GM18505 (cell line): ENCODE measurements around the gene CPVL.

Experiments used
- ATAC-seq: cut with Tn5 transposase; IDR thresholded peaks from one replicate; pipeline ENCODE4 v1.9.1; 2021; ENCODE audit not compliant: unreplicated experiment
- POLR2A ChIP-seq: IDR thresholded peaks from 4 replicates; pipeline ENCODE4 v1.6.1; 2011; ENCODE audit warnings: borderline replicate concordance; ENCODE audit not compliant: insufficient read depth, insufficient read length; ENCODE audit errors: extremely low read depth

CPVL gene

DNA sequence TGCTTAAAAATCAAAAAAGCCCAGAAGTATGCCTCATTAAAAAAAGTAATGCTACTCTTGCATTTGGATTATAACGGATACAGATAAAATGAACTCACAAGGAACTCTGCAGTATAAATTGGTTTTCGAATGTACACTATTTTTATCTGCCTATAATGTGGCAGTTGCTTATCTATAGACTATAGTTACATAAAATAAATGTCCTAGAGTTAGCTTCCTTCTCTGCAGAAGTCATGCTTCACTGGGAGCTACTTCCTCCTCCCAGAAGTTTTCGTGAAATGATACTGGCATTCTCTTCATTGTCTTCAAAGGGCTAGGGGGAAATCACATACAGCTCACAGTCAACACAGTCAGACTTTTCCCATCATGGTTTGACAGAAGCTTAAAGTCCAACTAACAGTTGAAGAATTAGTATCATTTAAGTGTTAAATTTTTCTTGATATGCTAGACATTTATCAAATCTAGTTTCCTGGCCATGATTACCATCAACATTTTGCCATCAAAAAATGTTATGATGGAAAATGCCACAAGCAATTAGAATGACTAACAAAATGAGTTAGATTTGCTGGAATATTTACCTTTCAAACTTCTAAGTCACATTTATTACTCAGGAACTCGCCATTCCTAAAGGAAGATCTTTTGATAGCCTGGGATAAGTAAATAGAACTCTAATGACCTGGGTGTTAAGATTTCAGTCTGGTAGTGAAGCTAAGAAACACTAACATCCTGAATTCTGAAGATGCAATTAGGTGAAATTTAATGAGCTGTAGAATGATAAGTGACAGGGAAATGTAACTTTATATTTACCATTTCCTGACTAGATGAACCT, 100.9 kb downstream of the CPVL start:
- no peak for TF ChIP-seq POLR2A
- no peak for ATAC-seq

DNA sequence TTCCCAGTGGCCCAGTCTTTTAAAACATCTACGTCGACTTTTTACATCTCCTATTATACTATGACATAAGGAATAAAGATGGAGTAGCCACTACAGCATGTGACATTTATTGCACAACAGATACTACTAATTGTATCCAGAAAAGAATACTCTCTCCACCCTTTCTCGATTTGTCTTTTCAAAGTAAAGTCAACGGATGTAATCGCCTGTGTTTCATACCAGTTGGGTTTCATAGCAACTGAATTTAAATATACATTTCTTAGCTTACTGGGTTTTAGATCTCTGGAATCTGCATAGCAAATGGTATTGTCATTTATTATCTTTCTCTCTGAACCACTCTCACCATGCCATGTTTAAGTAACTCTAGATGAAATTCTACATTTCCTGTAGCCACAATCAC, 101.8 kb downstream of the CPVL start:
- no peak for TF ChIP-seq POLR2A
- no peak for ATAC-seq

DNA sequence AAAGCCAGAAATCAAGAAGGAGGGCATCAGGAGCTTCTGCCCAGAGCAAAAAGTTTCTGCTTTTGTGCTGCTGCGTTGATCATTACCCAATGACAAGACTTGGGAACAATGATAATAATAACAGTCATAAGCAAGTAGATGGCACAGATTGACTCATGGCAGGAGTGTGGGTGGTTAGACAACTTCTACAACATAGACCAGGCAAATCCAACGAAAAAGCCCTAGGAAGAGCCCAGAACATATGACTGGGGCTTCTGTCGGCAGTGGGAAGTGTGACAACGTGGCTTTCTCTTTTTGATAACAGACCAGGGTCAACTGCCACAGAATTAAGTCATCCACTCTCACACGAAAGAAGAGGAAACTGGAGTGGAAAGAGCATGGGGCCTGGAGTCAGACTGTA, 102.8 kb downstream of the CPVL start:
- TF ChIP-seq POLR2A = no peak

DNA sequence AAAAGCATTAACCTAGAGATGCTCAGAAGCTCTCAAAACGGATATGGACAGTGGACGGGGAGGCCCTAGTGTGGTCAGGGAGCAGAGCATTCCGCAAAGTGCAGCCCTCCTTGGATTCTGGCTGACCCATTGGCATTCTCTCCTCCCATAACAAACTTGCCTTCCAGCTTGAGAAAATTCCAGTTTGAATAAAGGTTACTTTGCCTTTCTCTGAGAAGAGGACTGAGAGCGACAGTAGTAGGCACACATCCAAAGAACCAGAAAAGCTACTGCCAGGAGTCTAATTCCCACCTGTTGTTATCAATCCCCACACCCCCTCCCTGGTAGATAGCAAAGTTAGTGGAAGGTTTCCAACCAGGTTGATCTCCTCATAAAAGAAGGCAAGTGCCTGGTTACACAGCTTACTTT, 103.5 kb downstream of the CPVL start:
- TF ChIP-seq POLR2A = no peak
- no peak for ATAC-seq

More for the DNA sequence above, 102.8 kb downstream of the CPVL start:
- ATAC-seq = no peak

DNA sequence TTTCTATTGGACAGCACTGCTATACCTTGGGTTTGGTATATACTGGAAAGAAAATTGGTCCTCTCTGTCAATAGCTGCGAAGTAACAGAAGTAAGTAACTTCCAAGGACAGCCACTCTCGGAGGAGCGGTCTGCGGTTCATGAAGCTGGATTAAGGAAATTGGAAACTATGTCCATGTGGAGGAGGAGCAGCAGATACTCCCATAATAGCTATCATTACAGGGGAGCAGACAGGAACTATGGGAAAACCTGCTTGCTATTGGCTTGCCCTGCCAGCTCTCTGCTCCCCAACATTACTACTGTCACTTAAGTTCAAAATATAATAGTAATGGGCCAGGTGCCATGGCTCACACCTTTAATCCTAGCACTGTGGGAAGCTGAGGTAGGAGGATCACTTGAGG, 104.3 kb downstream of the CPVL start:
- ATAC-seq = no peak
- no peak for TF ChIP-seq POLR2A

DNA sequence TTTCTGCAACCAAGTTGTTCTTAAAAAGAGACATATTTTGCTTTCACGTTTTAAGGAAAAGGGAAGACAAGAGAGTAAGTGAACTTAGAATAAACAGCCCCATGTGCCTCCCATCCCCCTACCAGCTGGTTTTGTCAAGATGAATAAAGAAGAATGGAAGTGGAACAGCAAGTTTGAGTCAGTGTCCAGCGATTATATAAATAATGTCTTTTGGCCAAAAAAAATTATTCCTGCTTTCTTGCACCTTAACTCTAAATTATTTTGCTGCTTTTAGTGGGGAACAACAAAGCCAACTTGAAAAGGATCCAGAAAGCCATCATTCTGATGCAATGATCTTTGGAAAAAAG, 105.8 kb downstream of the CPVL start:
- no peak for TF ChIP-seq POLR2A

DNA sequence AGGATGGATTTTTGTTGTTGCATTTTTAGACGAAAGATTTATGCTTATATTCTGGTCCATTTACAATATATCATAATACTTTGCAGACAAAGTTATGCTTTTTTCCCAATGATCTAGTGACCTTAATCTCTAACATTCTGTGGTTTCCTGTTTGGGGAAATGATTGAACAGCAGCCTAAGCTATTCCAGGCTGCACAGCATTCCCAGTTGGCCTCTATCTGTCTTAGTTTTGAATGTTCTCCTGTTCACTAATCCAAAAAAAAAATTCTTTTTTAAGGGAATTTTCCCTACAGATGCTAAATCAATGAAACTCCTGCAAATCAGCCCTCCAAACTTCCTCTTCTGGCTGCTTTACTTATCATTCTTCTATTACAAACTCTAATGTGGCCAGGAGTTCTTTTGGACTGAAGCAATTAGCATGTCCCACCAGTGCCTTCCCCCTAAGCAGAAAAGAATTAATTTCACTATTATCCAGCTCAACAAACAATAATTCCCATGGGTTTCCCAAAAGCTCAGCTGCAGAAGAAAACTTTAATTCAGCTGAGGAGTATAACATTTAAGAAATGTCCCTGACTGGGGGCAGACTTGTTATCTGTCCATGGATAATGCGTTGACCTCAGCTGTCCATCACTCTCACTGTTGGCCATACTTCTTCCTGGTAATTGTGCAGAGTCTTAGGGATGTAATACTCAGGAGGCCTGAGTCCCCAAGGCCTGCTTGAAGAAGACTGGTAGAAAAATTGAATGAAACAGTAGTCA, 106.3 kb downstream of the CPVL start:
- no peak for ATAC-seq
- no peak for TF ChIP-seq POLR2A

More for the DNA sequence above, 105.8 kb downstream of the CPVL start:
- no peak for ATAC-seq

DNA sequence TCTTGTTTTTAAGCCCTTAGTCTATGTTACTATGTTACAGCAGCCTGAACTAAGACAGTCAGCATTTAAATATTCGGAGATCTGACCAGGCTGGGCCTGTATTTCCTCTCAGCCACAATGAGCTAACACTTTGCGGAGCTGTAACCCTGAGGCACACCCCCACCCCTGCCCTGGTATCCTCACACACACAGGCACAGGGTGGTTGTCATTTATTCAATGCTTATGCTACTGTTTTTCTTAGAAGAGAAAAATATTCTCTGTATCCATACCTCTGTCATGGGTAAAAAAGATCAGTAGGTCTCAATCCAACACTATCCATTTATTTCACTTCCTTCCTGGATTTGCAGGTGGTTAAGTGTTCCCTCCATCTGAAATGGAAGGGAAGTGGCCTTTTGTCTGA, 107.9 kb downstream of the CPVL start:
- no peak for TF ChIP-seq POLR2A
- no peak for ATAC-seq

DNA sequence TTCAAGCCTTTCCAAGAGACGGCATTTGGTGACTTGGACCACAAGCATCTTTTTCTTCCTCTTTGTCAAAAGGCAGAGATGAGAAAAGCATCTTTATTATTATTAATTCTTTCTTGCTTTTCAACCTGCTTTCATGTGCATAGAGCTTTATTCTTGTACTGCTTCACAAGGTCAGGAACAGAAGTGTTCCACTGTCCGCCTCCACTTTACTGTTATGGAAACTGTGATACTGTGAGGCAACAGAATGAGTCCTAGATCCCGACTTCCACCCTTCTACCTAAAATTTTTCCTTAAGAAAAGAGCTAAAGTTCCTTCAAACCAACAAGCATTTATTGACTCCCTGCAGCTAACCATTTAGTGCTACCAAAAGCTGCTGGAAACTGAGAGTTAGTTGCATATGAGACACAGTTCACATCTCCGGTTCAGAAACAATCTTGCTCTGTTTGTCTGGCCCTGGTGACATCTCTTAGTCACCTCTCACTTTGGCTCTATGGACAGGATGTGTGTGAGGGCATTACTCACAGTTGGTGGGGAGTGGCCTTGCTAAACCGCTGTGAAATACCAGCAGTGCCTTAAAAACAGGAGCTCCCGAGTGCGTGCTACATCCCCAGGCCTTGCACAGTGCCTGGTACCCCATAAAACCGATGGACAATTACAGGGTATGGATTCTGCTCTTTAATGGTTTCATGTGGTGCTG, 111.1 kb downstream of the CPVL start:
- no peak for ATAC-seq
- TF ChIP-seq POLR2A = no peak

DNA sequence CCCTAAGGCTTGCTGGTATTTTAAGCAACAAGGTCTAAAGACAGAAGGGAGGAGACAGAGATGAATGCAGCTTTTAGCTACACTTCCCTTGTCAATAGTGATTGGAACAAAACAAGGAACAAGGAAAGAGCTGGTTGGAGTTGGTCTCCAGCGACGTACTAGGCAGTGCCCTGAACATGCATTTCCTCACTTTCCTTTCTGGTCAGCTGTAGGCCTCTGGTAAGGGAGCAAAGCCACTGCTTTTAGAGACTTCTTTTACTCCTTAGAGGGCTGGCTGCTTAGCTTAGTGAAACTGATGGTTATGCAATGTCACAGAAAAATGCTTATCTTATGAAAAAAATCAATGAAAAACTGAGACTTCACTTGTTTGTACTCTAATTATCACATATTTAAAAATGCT, 112.8 kb downstream of the CPVL start:
- no peak for TF ChIP-seq POLR2A
- ATAC-seq = no peak

DNA sequence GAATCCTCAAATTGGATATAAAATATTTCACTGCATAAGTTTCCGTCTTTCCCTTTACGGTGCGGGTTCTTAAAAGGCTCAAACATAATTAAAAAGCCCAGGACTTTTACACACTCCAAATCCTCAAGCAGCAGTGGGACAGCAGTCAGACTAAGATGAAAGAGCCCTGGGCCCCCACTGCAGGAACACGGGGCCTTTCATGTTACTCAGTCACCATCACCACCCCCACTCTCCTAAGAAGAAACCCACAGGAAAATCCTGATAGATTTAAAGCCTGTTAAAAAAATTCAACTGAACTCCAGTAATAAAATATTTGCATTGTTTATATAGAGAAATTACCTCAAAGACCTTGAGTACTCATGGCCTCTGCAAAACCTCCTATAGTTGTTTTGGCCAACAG, 114.2 kb downstream of the CPVL start:
- ATAC-seq = no peak

DNA sequence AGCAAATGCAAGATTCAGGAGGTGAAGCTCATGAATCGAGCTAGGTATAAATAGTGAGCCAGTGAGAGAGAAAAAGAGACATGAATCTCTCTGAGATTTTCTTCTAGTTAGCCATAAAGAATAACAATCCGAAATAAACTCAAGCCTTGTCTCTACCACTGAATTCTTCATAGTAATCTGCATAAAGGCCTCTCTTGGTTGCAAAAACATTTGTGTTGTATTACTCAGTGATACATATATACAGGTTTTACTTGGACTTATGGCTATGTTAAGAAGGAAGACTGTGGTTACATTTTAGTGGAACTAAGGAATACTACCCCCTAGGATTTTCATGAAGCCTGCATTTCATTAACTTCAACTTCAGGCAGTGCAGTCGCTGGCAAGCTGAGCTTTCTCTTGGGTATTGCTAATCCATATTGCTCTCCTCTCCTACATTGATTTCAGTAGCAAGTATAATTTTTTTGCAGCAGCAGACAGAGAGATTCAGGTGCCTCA, 115.5 kb downstream of the CPVL start:
- ATAC-seq = no peak
- TF ChIP-seq POLR2A = no peak

More for the DNA sequence above, 114.2 kb downstream of the CPVL start:
- no peak for TF ChIP-seq POLR2A

DNA sequence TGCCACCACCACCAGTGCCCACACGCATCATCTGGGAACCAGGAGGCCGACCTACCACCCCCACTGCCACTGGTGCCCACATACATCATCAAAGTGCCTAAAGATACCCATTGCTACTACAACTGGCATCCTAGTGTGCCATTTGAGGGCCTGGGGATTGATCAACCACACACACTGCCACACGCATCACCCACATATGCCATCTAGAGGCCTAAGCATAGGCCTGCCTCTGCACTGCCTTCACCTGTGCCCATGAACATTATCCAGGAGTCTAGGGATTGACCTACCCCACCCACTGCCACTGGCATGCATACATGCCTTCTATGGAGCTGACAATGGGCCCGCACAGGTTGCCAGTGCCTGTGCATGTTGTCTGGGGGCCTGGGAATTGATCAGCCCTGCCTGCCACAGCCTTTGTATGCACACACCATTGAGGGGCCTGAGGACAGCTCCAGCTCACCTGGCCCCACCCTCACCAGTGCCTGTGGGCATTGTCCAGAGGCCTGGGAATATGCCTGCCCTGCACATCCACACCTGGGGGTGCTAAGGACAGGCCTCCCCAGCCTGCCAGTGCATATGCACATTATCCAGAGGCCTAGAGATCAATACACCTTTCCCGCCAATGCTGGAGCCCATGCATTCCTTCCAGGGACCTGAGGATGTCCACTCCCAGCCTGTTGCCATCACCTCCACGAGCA, 123.9 kb downstream of the CPVL start:
- TF ChIP-seq POLR2A = no peak
- no peak for ATAC-seq

DNA sequence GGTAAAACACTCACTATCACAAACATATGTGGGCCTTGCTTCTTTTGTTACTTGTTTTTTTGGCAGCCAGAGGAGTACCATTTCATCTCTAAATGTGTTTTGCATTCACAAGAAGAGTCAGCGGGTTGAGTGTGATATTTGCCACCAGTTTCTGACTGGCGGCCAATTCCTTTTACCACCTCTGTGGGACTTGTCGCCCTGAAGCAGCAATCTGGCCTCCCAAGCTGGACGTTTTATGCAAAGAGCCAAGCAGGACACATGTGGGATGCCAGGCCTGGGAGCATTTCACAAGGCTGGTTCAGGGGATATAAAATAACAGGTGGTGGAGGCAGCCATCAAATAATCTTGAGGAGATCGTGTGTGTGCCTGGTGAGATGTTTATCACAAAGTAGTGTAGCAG, 126.4 kb downstream of the CPVL start:
- TF ChIP-seq POLR2A = no peak
- ATAC-seq = no peak

DNA sequence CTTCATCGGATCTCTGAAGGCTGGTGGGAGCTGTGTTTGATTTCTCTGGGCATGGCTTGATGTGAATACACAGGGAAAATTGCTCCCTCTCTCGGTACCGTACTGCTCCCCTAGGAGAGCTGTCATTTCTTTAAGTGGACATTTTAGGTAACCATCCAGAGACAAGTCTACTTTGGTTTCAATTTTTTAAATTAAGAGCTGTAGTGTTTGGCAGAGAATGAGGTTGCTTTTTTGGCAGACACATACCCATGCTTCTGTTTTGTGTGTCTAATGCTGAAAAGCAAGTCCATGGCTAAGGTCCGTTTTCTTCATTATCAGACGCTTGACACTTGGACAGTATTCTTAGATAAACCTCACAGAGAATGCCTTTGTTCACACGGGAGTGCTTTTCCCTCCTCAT, 127.0 kb downstream of the CPVL start:
- ATAC-seq = no peak
- no peak for TF ChIP-seq POLR2A
